Trophoblast cell (in vitro differentiated cells and primary cell): ENCODE results near the gene LAG3.
A peak's percentile ranks its signal among the peaks of the same experiment; 100 is the strongest.

Experiments used
- DNase-seq, 2 donors: peaks; one replicate each; pipeline ENCODE4 v3.0.0-alpha.2; 2016
- H2AFZ ChIP-seq: 2 replicates; pipeline ENCODE4 v1.6.1; 2013; ENCODE audit warnings: low read length, moderate library complexity, mild to moderate bottlenecking; ENCODE audit not compliant: insufficient read depth, poor library complexity
- H2AK5ac ChIP-seq: 2 replicates; pipeline ENCODE4 v1.6.1; 2013; ENCODE audit warnings: mild to moderate bottlenecking, low read length
- H2BK120ac ChIP-seq: 2 replicates; pipeline ENCODE4 v1.6.1; 2013; ENCODE audit warnings: low read length, mild to moderate bottlenecking, moderate library complexity; ENCODE audit not compliant: insufficient read depth, poor library complexity
- H2BK12ac ChIP-seq: 2 replicates; pipeline ENCODE4 v1.6.1; 2013; ENCODE audit warnings: mild to moderate bottlenecking, low read length, moderate library complexity
- H2BK5ac ChIP-seq: 2 replicates; pipeline ENCODE4 v1.6.1; 2013; ENCODE audit warnings: low read length, low read depth, moderate library complexity, mild to moderate bottlenecking; ENCODE audit not compliant: poor library complexity
- H3K14ac ChIP-seq: 2 replicates; pipeline ENCODE4 v1.6.1; 2013; ENCODE audit warnings: mild to moderate bottlenecking, low read length
- H3K18ac ChIP-seq: 2 replicates; pipeline ENCODE4 v1.6.1; 2013; ENCODE audit warnings: mild to moderate bottlenecking, low read length
- H3K23ac ChIP-seq: 2 replicates; pipeline ENCODE4 v1.6.1; 2013; ENCODE audit warnings: low read length
- H3K27ac ChIP-seq: 2 replicates; pipeline ENCODE4 v1.5.1; 2013; ENCODE audit warnings: low read depth, mild to moderate bottlenecking, inconsistent platforms, low read length, moderate library complexity
- H3K27me3 ChIP-seq: 2 replicates; pipeline ENCODE4 v1.6.1; 2013; ENCODE audit warnings: inconsistent platforms, mild to moderate bottlenecking, low read length, moderate library complexity; ENCODE audit not compliant: insufficient read depth
- H3K36me3 ChIP-seq, 2 experiments: 1 replicate in 1 of 2; 2 replicates in 1 of 2; pipeline ENCODE4 v1.6.1; 2013; ENCODE audit warnings: low read length in 2 of 2, mild to moderate bottlenecking in 2 of 2, moderate library complexity in 1 of 2; ENCODE audit not compliant: insufficient read depth in 2 of 2, control insufficient read depth in 1 of 2
- H3K4ac ChIP-seq: 2 replicates; pipeline ENCODE4 v1.6.1; 2013; ENCODE audit warnings: low read depth, mild to moderate bottlenecking, low read length, moderate library complexity
- H3K4me1 ChIP-seq, 2 experiments: 1 replicate in 1 of 2; 2 replicates in 1 of 2; pipeline ENCODE4 v1.6.1; 2013; ENCODE audit warnings: low read length in 2 of 2, mild to moderate bottlenecking in 2 of 2, moderate library complexity in 1 of 2; ENCODE audit not compliant: insufficient read depth in 2 of 2, control insufficient read depth in 1 of 2
- H3K4me2 ChIP-seq: 2 replicates; pipeline ENCODE4 v1.6.1; 2013; ENCODE audit warnings: inconsistent platforms, mild to moderate bottlenecking, low read length, moderate library complexity
- H3K4me3 ChIP-seq: 2 replicates; pipeline ENCODE4 v1.5.1; 2013; ENCODE audit warnings: mild to moderate bottlenecking, low read depth, low read length, inconsistent platforms
- H3K79me1 ChIP-seq: one replicate; pipeline ENCODE4 v1.6.1; 2013; ENCODE audit warnings: low read length
- H3K79me2 ChIP-seq: 2 replicates; pipeline ENCODE4 v1.6.1; 2013; ENCODE audit warnings: low read length, mild to moderate bottlenecking; ENCODE audit not compliant: control insufficient read depth, insufficient read depth, poor library complexity
- H3K9ac ChIP-seq: 2 replicates; pipeline ENCODE4 v1.6.1; 2013; ENCODE audit warnings: mild to moderate bottlenecking, low read length
- H3K9me3 ChIP-seq: 2 replicates; pipeline ENCODE4 v1.6.1; 2013; ENCODE audit warnings: low read depth, mild to moderate bottlenecking, control low read depth, inconsistent platforms, low read length; ENCODE audit not compliant: insufficient read depth
- H4K12ac ChIP-seq: 2 replicates; pipeline ENCODE4 v1.6.1; 2013; ENCODE audit warnings: low read depth, mild to moderate bottlenecking, low read length, moderate library complexity
- H4K8ac ChIP-seq: 2 replicates; pipeline ENCODE4 v1.6.1; 2013; ENCODE audit warnings: low read depth, mild to moderate bottlenecking, low read length, moderate library complexity
- H4K91ac ChIP-seq: one replicate; pipeline ENCODE4 v1.6.1; 2013; ENCODE audit warnings: low read depth, mild to moderate bottlenecking, low read length, moderate library complexity
- WGBS: extraction: QIAGEN DNeasy Blood & Tissue Kit; methylation state at CpG from one replicate; pipeline ENCODE4 v1.1.7; 2013; ENCODE audit warnings: missing lambda C conversion rate; ENCODE audit not compliant: insufficient read length, insufficient coverage; ENCODE audit errors: extremely low coverage; 5-methylcytosine and 5-hydroxymethylcytosine counted together

LAG3 gene

GRCh38 chr12:6750506-6750905 is 21.8 kb upstream of the LAG3 start:
- H2AK5ac ChIP-seq = no peak overlapping the region
- no peak overlapping the region for H3K4me3 ChIP-seq
- H3K79me2 ChIP-seq = peaks cover 15% of the 10 kb centered on the region
- no peak overlapping the region for H3K18ac ChIP-seq
- H2BK12ac ChIP-seq = no peak overlapping the region
- peaks cover 5% of the 10 kb centered on the region for H3K9me3 ChIP-seq
- H3K27me3 ChIP-seq = no peaks in the 10 kb centered on the region
- peaks cover 44 to 59% of the 10 kb centered on the region in 2 experiments for H3K36me3 ChIP-seq
- H4K91ac ChIP-seq = no peak overlapping the region
- WGBS = no CpG with 5 or more reads among the region's 4 CpGs
- no peak overlapping the region for H3K4ac ChIP-seq
- no peak overlapping the region for H3K9ac ChIP-seq
- H2BK120ac ChIP-seq = no peak overlapping the region
- H4K12ac ChIP-seq = no peak overlapping the region
- no peak overlapping the region for H3K4me2 ChIP-seq
- H2BK5ac ChIP-seq = no peak overlapping the region
- H3K4me1 ChIP-seq = peaks cover 11 to 15% of the 10 kb centered on the region in 2 experiments
- no peak overlapping the region for H3K27ac ChIP-seq
- no peak overlapping the region for H3K23ac ChIP-seq
- DNase-seq = no peak
- H2AFZ ChIP-seq = no peak overlapping the region
- H3K79me1 ChIP-seq = peaks cover 12% of the 10 kb centered on the region
- H3K14ac ChIP-seq = no peak overlapping the region
- no peak overlapping the region for H4K8ac ChIP-seq

- peaks cover 15% of the 10 kb centered on the region for H3K79me2 ChIP-seq
- H2BK5ac ChIP-seq = no peak overlapping the region
- H3K79me1 ChIP-seq = peaks cover 12% of the 10 kb centered on the region
- peak overlapping the region; percentile 97 for H4K8ac ChIP-seq
- H3K14ac ChIP-seq = peak overlapping the region; percentile 100
- H4K91ac ChIP-seq = peak overlapping the region; percentile 8
- WGBS = no CpG with 5 or more reads among the region's 7 CpGs
- H2BK12ac ChIP-seq = no peak overlapping the region
- H3K4me2 ChIP-seq = peak overlapping the region; percentile 94
- H2AFZ ChIP-seq = peak overlapping the region; percentile 23
- H3K4ac ChIP-seq = peak overlapping the region; percentile 100
- H3K27me3 ChIP-seq = no peaks in the 10 kb centered on the region
- H2BK120ac ChIP-seq = no peak overlapping the region
- H2AK5ac ChIP-seq = peak overlapping the region; percentile 69
- peaks cover 43 to 50% of the 10 kb centered on the region in 2 experiments for H3K36me3 ChIP-seq
- DNase-seq = no peak
- peaks cover 5 to 6% of the 10 kb centered on the region in 2 experiments for H3K4me1 ChIP-seq
- peaks cover 5% of the 10 kb centered on the region for H3K9me3 ChIP-seq
- H3K27ac ChIP-seq = no peak overlapping the region
- peak overlapping the region; percentile 98 for H3K4me3 ChIP-seq
- H3K9ac ChIP-seq = peak overlapping the region; percentile 6
- H4K12ac ChIP-seq = peak overlapping the region; percentile 47
- H3K18ac ChIP-seq = peak overlapping the region; percentile 100
- no peak overlapping the region for H3K23ac ChIP-seq
These were observed 20.6 kb upstream of the LAG3 start for GRCh38 chr12:6751767-6752166.

DNA sequence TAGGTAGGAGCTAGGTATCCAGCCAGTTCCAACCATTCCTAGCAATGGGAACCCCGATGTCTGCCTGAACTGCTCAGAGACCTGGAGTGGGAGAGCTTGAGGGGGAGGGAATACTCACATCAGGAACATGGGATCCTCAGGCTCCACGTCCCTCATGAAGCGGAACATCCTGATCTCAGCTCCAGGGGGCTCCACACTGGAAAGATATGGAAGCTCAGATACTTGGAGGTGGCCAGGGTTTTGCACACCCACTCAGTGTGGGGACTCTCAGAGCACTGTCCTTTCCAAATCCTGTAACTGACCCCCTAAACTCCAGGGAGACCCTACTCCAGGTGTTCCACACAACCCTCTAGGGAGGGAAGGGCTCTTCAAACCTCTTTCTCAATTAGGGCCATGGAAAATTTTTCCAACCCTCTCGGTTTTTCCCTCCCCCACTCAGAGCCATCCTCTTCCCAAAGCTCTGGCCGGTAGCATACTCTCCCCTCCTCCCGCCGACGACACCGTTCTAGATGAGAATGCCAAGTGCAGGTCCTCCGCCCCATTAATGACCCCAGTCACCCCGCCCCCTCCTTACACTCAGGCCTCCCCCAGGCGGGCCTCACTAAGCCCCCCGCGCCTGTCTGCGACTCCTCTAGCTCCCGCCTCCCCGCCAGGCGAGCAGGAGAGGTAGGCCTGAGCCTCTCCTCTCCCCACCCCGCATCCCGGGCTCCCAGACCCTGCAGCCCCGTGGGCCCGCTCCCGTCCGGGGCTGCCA is 20.0 kb upstream of the LAG3 start:
- Histone ChIP-seq H3K27me3 (no peaks in the 10 kb centered on the region), H4K91ac (peak overlapping the region; percentile 96), H3K4me1 (peaks cover 5 to 6% of the 10 kb centered on the region in 2 experiments), H3K14ac (peak overlapping the region; percentile 100), H3K9ac (peak overlapping the region; percentile 99), H3K4me3 (peak overlapping the region; percentile 98), H3K36me3 (peaks cover 39 to 45% of the 10 kb centered on the region in 2 experiments), H2BK5ac (peak overlapping the region; percentile 95), H3K4me2 (peak overlapping the region; percentile 94), H2AK5ac (peak overlapping the region; percentile 95), H2BK120ac (peak overlapping the region; percentile 96), H3K27ac (peak overlapping the region; percentile 86), H2BK12ac (no peak overlapping the region), H3K79me1 (peaks cover 12% of the 10 kb centered on the region), H3K4ac (peak overlapping the region; percentile 100), H3K18ac (peak overlapping the region; percentile 100), H3K9me3 (peaks cover 5% of the 10 kb centered on the region), H4K12ac (peak overlapping the region; percentile 95), H4K8ac (peak overlapping the region; percentile 97), H3K79me2 (peaks cover 15% of the 10 kb centered on the region), H2AFZ (peak overlapping the region; percentile 96), H3K23ac (no peak overlapping the region)
- DNase-seq = peak in 1 of 2 donors; percentile 28
- no CpG with 5 or more reads among the region's 24 CpGs for WGBS

DNA sequence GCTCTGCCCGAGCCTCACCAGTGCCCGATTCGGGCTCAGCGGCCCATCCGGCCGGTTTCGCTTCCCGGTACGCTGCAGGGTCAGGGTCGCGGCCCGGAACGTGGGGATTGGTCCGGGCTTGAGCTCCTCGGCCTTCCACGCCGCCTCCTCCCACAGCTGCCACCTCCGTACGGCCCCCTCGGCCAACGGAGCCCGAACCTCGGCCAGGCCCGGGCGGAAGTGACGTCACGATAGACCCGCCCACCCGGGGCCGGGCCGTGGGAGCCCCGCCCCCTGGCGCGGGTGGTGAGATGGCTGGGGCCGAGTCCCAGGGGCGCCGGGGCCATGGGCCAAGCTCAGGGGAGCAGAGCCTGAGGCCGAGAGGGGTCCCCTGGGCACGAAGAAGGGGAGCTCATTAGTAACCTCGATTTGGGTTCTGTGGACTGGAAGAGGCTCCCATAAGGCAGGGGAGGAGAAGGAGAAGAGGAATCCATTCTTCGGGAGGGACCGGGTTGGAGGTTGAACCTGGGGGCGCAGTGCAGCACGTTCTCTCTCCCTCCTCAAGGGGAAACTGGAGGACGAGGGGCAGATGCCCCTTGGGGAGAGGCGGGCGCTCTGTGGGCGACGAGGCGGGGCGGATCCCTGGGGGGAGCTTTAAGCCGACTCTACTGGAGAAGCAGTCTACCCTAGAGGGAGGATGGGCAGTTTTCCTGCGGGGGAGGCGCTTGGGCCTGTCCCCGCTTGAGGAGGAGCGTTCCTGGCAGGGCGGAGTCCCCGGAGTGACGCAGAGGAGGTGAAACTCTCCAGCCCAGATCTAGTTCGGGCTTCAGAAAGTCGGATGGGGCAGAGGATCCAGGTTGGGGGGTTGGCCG is 19.2 kb upstream of the LAG3 start, which contains the start of gene MLF2:
Gene MLF2, minus strand, starts transcription at position 221 of the 851 bp plus-strand sequence. CDS start 807 bp downstream, outside the sequence.
- H3K4me3 ChIP-seq = peak within 1 kb of the TSS; percentile 98
- H3K79me1 ChIP-seq = peaks cover 12% of the 10 kb centered on the region
- peaks cover 3% of the 10 kb centered on the region for H3K9me3 ChIP-seq
- peak; percentile 98 to 99 for DNase-seq
- H3K14ac ChIP-seq = peak within 1 kb of the TSS; percentile 100
- H3K79me2 ChIP-seq = peaks cover 15% of the 10 kb centered on the region
- H4K12ac ChIP-seq = peak within 1 kb of the TSS; percentile 95
- H3K9ac ChIP-seq = peak within 1 kb of the TSS; percentile 99
- peaks cover 5 to 6% of the 10 kb centered on the region in 2 experiments for H3K4me1 ChIP-seq
- peak within 1 kb of the TSS; percentile 95 for H2BK5ac ChIP-seq
- peak within 1 kb of the TSS; percentile 96 for H4K91ac ChIP-seq
- H4K8ac ChIP-seq = peak within 1 kb of the TSS; percentile 97
- peak within 1 kb of the TSS; percentile 86 for H3K27ac ChIP-seq
- H3K23ac ChIP-seq = no peak within 1 kb of the TSS
- H3K36me3 ChIP-seq = peaks cover 32 to 37% of the 10 kb centered on the region in 2 experiments
- no peaks in the 10 kb centered on the region for H3K27me3 ChIP-seq
- H2BK12ac ChIP-seq = no peak within 1 kb of the TSS
- H3K4ac ChIP-seq = peak within 1 kb of the TSS; percentile 100
- peak within 1 kb of the TSS; percentile 100 for H3K18ac ChIP-seq
- peak within 1 kb of the TSS; percentile 96 for H2AFZ ChIP-seq
- H2AK5ac ChIP-seq = peak within 1 kb of the TSS; percentile 95
- H2BK120ac ChIP-seq = peak within 1 kb of the TSS; percentile 96
- peak within 1 kb of the TSS; percentile 94 for H3K4me2 ChIP-seq
- WGBS = no CpG with 5 or more reads among the region's 62 CpGs
